ENCODE results near the gene TBX10. TPM values are rescaled to one million over a fixed set of nuclear protein-coding genes. Genes with fewer than 3 reads are reported as not detected.

TBX10 gene
- total and polyA plus RNA-seq, 2 donors (not counting 3 experiments of a cell fraction or from before 2014, with no cell fraction given), result not detected

- POLR2A ChIA-PET, result no interaction called here
- H3K9me1 ChIP-seq (replicated peaks; ENCODE audit: control insufficient read depth, extremely low read depth, insufficient read depth, low read length), result no peaks in the 10 kb centered on the region
- H3K4me2 ChIP-seq (ENCODE audit: insufficient read depth, low read length), result no peak overlapping the region
- DNase-seq (ENCODE audit: low read depth, low spot score) (no peak), FAIRE-seq (no peak)
- no peak overlapping the region for H3K27ac ChIP-seq (ENCODE audit: insufficient read depth, low read depth, low read length)
- no peaks in the 10 kb centered on the region for H3K4me1 ChIP-seq (ENCODE audit: control insufficient read depth, extremely low read depth, insufficient read depth, low read length)
- H3K79me2 ChIP-seq (ENCODE audit: control insufficient read depth, insufficient read depth, low read length), result no peaks in the 10 kb centered on the region
- CTCF ChIA-PET, result interaction anchor here (1.5 to 1.6 kb wide), 2 partner anchors 18 to 33 kb away, joined by 4 to 6 read pairs; partner anchors contain the start of gene NUDT8
- H2AFZ ChIP-seq (ENCODE audit: low read depth, low read length), result no peak overlapping the region
- H3K9ac ChIP-seq (replicated peaks; ENCODE audit: extremely low read depth, insufficient read depth, low read length), result no peak overlapping the region
- H3K9me3 ChIP-seq (replicated peaks; ENCODE audit: control insufficient read depth, insufficient read depth, low read length), result no peaks in the 10 kb centered on the region
- no TSS peak for BruUV-seq (replicated peaks)
- H4K20me1 ChIP-seq (replicated peaks; ENCODE audit: control insufficient read depth, extremely low read depth, insufficient read depth, low read length), result no peaks in the 10 kb centered on the region
- no peaks in the 10 kb centered on the region for H3K27me3 ChIP-seq (ENCODE audit: control insufficient read depth in 2 of 2, insufficient read depth in 2 of 2, low read length in 2 of 2)
- H3K4me3 ChIP-seq (replicated peaks in 1 of 3; ENCODE audit: insufficient read depth in 1 of 3, low read depth in 1 of 3, low read length in 3 of 3), result no peak overlapping the region
- intact Hi-C loops (cut with micrococcal nuclease) (no loop called here), dilution Hi-C loops (cut with MboI; ENCODE audit: extremely low pct_ligation_motif_present, low sequenced_read_pairs) (no loop called here)
- H3K36me3 ChIP-seq (ENCODE audit: control insufficient read depth in 2 of 2, extremely low read depth in 1 of 2, insufficient read depth in 2 of 2, low read length in 2 of 2), result no peaks in the 10 kb centered on the region
- TF ChIP-seq GATA2 (IDR thresholded peaks at IDR 0.05; ENCODE audit: insufficient read depth, insufficient read length, low read depth, low read length) (no peak), POLR2AphosphoS5 (IDR thresholded peaks at IDR 0.05; ENCODE audit: insufficient read depth, low read depth, low read length) (no peak), POLR2A (IDR thresholded peaks at IDR 0.05; ENCODE audit: low read depth, low read length) (no peak), CTCF (IDR thresholded peaks at IDR 0.05; ENCODE audit: extremely low read depth in 1 of 2, insufficient read depth in 1 of 2, low read depth in 1 of 2, low read length in 2 of 2) (no peak)
These were observed 23.4 kb upstream of the TBX10 start for GRCh38 chr11:67662835-67663531.
